GM03348 (cell line): ENCODE measurements around the gene SAMD8.

Experiments
- DNase-seq: peaks from one replicate; pipeline ENCODE4 v3.0.0; 2012; ENCODE audit warnings: low spot score

The SAMD8 gene

GRCh38 chr10:75111365-75111906, at the start of gene SAMD8:
Gene SAMD8, plus strand, starts transcription at chr10:75111656. Its CDS starts 38,873 bp downstream, at chr10:75150529.
- peak; percentile 100 for DNase-seq

- DNase-seq, result no peak
These were observed 49.5 kb upstream of the SAMD8 start for GRCh38 chr10:75061709-75062505.

GRCh38 chr10:75062506-75063299, 48.8 kb upstream of the SAMD8 start:
- peak; percentile 87 for DNase-seq

DNA sequence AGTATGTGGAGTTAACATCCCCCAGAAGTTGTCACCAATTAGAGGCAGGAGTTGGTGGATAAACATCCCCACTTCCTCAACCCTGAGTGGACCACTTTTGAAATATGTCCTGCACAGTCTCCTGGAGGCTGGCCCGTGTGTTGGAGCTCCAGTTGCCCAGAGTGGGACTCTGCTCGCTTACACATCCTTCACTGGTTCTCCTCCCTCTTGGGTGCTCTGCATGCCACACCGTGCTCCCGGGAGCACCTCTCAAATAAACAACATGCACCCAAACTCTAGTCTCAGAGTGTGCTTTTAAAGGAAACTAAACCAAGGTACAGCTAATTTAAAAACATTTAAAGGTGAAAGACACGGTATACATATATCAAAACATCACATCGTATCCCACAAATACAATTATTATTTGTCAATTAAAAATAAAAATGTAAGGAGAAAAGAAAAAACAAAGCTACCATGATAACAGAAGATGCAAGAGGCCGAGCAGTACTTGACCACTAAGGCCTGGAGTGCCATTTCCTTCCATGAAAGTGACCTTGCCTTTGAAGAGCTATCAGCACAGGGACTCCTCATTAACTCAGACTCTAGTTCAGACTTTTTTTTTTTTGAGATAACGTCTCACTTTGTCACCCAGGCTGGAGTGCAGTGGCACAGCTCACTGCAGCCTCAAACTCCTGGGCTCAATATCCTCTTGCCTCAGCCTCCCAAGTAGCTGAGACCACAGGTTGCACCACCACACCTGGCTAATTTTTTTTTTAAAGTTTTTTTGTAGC, 47.8 kb upstream of the SAMD8 start:
- DNase-seq, result no peak

DNA sequence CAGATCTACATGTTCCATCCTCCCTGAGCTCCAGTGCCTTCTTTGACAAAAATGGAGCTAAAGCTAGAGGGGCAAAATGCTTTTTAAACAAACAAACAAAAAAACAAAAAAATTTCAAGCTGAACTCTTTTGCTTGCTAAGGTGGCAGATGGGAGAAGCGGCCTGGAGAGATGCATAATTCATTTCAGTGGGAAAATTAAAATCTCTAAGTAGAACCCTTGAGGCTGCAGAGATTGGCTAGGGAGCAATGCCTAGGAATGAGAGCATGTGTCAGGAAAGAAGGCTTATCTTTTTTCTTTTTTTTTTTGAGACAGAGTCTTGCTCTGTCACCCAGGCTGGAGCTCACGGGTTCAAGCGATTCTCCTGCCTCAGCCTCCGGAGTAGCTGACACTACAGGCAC, 46.4 kb upstream of the SAMD8 start:
- no peak for DNase-seq

GRCh38 chr10:75066271-75066670, 45.2 kb upstream of the SAMD8 start:
- DNase-seq, result no peak

GRCh38 chr10:75067272-75067671, 44.2 kb upstream of the SAMD8 start:
- no peak for DNase-seq

DNA sequence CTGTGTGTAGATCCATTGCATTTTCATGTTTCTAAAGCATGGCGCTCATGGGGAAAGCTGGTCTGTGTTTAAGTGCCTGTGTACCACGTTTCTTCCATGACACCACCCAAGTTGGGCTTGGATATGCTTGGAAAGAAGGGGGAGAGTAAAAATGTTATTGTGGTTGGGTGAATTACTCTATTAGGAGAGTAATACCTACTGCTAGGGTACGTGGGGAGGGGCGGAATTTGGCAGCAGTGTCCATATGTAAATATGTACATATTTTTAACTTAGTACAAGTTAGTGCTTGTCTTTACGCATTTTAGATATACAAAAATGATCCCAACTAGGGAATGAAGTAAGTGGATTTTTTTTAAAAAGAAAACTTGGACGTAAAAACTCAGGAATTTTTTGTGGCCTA, 42.9 kb upstream of the SAMD8 start:
- DNase-seq, result no peak

DNA sequence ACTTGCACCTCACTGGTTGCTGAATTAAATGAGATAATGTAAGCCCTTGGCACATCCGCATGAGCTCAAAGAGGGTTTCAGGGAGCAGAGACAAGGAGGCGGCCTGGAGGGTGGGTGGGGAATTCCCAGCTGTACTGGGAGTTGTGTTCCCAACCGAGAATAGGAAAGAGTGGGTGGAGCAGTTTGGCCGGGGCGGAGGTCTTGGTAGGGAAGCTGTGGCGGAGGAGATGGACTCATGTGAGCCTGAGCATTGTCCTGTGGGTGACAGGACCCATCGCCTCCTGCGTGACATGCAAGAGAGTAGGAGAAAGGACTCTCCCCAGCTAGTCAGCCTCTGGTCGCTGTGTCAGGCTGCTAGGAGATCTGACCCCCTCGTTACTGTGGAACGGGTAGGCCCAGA, 41.0 kb upstream of the SAMD8 start:
- no peak for DNase-seq

GRCh38 chr10:75070961-75071428, 40.5 kb upstream of the SAMD8 start:
- no peak for DNase-seq

DNA sequence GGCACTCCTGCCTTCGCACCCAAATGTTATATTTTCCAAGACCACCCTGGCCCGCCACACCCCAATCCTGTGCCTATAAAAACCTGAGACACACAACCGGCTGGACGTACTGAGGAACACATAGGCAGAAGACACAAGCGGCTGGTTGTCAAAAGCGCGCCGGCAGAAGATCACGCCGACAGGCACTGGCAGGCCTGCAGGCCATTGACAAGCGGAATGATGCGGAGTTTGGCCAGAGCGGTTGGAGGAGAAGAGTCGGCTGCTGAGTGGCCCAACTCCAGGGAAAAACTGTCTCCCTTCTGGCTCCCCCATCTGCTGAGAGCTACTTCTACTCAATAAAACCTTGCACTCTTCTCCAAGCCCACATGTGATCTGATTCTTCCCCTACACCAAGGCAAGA, 39.7 kb upstream of the SAMD8 start:
- DNase-seq, result no peak

DNA sequence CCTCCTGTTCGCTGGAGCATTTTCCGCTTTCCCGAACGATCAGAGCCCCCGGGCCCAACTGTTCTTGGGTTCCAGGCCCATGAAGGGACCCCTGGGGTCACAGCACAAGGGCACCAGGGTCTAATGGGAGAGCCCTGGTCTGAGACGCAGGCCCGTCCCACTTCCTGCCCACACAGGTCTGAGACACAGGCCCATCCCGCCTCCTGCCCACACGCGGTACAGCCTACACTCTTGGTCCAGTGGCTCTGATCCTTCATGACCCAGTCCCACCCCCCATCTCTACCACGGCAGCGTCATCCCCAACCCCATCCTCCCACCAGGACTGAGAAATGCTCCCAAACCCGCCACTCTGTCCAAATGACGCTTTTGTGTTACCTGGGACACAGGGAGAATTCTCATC, 38.7 kb upstream of the SAMD8 start:
- no peak for DNase-seq

DNA sequence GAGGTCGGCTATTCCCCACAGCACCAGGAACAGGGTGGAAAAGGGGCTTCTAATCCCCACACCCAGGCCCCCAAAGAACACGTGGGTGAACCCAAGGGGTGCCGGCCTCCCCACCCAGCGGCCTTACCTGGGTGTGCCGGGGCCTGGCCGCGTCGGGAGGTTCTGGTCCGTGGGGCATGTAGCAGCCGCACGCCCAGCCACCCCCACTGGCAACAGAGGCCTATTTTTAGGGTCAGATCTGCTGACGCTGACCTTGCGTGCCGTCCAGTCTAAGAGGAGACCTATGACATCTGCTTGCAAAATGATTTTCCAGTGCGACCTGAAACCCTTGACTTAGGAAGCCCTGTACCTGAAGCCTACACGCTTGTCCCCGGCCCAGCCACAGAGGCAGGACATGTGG, 38.0 kb upstream of the SAMD8 start:
- DNase-seq, result no peak

GRCh38 chr10:75074711-75075445, 36.6 kb upstream of the SAMD8 start:
- DNase-seq, result no peak

DNA sequence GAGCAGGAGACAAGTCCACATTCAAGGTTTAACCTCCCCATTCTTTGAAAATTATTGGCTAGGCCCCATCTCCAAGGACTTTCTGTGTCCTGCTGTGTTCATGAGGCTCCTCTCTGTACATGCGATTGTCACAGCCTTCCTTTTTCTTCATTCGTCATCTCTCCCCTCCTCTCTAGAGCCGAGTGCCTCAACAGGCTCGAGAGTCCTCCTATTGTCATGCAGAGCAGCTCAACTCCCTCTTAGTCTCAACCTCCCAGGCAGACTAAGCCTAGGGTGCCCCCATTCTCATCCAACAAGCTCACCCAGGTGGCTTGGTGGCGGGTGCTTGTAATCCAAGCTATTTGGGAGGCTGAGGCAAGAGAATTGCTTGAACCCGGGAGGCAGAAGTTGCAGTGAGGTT, 35.1 kb upstream of the SAMD8 start:
- no peak for DNase-seq

DNA sequence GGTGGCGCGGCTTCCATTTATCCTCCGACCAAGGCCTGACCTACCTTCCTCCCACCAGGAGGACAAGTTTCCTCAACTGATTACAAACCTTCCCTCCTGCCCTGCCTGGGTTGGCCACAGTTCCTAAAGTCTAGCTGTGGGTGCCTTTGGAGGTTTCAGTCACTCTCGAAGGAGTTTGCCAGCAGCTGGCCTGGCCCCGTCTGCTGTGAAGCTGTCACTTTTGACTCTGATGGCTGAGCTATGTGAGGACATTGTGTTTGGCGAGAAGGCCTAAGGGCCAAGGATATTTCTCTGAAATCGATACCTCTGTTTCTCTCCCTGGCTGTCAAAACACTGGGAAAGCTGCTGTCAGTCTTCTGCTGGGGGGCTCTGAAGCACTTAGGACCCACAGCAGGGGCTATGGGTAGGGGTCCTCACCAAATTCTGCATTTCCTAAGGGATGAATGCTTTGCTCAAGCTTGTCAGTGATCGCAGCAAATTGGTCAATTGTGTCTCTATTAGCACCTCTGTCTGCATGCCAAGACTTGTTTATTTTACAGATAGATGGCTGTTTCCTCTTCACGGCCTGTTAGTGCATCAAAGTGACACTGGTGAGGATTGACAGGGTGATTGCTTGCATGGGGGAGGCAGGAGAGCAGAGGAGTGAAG, 31.9 kb upstream of the SAMD8 start:
- no peak for DNase-seq

- DNase-seq, result no peak
These were observed 30.9 kb upstream of the SAMD8 start for GRCh38 chr10:75080554-75080953.

DNA sequence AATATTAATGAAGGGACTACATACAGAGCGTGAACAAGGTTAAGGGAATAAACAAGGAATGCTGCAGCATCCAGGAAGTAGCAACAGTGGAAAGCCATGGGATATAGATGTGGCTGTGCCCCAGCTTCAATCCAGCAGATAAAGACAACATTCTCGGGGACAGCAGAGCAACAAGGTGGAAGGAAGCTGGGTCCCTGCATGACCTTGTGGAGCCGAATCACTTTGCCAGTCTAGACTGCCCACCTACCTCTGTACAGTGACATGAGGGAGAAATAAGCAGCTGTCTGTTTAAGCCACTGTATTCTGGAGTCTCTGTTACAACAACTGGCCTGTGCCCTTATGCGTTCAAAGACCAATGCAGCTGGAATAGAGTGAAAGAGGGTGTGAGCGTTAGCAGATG, 30.1 kb upstream of the SAMD8 start:
- no peak for DNase-seq

GRCh38 chr10:75083972-75084833, 27.3 kb upstream of the SAMD8 start:
- peak; percentile 62 for DNase-seq

GRCh38 chr10:75084834-75085384, 26.5 kb upstream of the SAMD8 start:
- DNase-seq, result no peak
